Smooth muscle cell (in vitro differentiated cells): ENCODE measurements around the gene HSPA12A. TPM values are rescaled to one million over a fixed set of nuclear protein-coding genes. Genes with fewer than 3 reads are reported as not detected.

Experiments
- DNase-seq: peaks from one replicate; lab custom pipeline; 2025; ENCODE audit not compliant: unreplicated experiment; lab: John Stamatoyannopoulos, UW
- H2AFZ ChIP-seq: fragments of 200-600 bp; sonication (generic); 2 replicates; pipeline ENCODE4 v1.6.0; 2016; ENCODE audit warnings: antibody characterized with exemption, low read depth, mild to moderate bottlenecking
- H3F3A ChIP-seq: fragments of 200-600 bp; sonication (generic); 2 replicates; pipeline ENCODE4 v1.6.0; 2017; ENCODE audit warnings: antibody characterized with exemption, low read depth
- H3K27ac ChIP-seq: fragments of 200-600 bp; sonication (generic); 2 replicates; pipeline ENCODE4 v1.5.1; 2016; ENCODE audit warnings: low read depth, mild to moderate bottlenecking
- H3K27me3 ChIP-seq: fragments of 200-600 bp; sonication (generic); 2 replicates; pipeline ENCODE4 v1.6.1; 2016; ENCODE audit warnings: low read depth, mild to moderate bottlenecking
- H3K36me3 ChIP-seq: fragments of 200-600 bp; sonication (generic); 2 replicates; pipeline ENCODE4 v1.5.1; 2016; ENCODE audit warnings: low read depth
- H3K4me1 ChIP-seq: fragments of 200-600 bp; sonication (generic); 2 replicates; pipeline ENCODE4 v1.5.1; 2016; ENCODE audit warnings: low read depth
- H3K4me2 ChIP-seq: fragments of 200-600 bp; sonication (generic); 2 replicates; pipeline ENCODE4 v1.6.0; 2016; ENCODE audit warnings: mild to moderate bottlenecking
- H3K4me3 ChIP-seq: fragments of 200-600 bp; sonication (generic); 2 replicates; pipeline ENCODE4 v1.5.1; 2016; ENCODE audit warnings: mild to moderate bottlenecking
- H3K79me2 ChIP-seq: fragments of 200-600 bp; sonication (generic); 2 replicates; pipeline ENCODE4 v1.6.0; 2016; ENCODE audit warnings: low read depth, mild to moderate bottlenecking
- H3K9ac ChIP-seq: fragments of 200-600 bp; sonication (generic); 2 replicates; pipeline ENCODE4 v1.6.0; 2016; ENCODE audit warnings: low read depth
- H3K9me3 ChIP-seq: fragments of 200-600 bp; sonication (generic); replicated peaks from 2 replicates; pipeline ENCODE4 v1.5.1; 2016; ENCODE audit warnings: low read depth
- H4K20me1 ChIP-seq: fragments of 200-600 bp; sonication (generic); 2 replicates; pipeline ENCODE4 v1.6.0; 2016; ENCODE audit warnings: low read depth
- WGBS: methylation state at CpG from one replicate; pipeline ENCODE4 v1.1.7; 2016; ENCODE audit warnings: low lambda C conversion rate; 5-methylcytosine and 5-hydroxymethylcytosine counted together
- polyA plus RNA-seq: library from polyadenylated mRNA; unstranded; fragments of >200 nt; fragmentation: Nextera tagmentation; extraction: Ambion mirVana; gene quantifications from 2 replicates; pipeline ENCODE4 v1.2.1, GENCODE V29; 2016
- total RNA-seq: library from RNA; depleted of rRNA; stranded (reverse); fragments of >200 nt; gene quantifications from 2 replicates; pipeline ENCODE4 v1.2.3, GENCODE V29; 2014
- TF ChIP-seq, protein P1 (sequence below): fragments of 200-600 bp; sonication (generic); IDR thresholded peaks from 2 replicates; pipeline ENCODE4 v1.5.1; 2017; ENCODE audit warnings: borderline replicate concordance, mild to moderate bottlenecking, antibody characterized with exemption; ENCODE audit not compliant: insufficient read depth, poor library complexity, severe bottlenecking

HSPA12A gene
- total and polyA plus RNA-seq, 2 experiments from 2014 or later, result 5.3 to 6.4 TPM

DNA sequence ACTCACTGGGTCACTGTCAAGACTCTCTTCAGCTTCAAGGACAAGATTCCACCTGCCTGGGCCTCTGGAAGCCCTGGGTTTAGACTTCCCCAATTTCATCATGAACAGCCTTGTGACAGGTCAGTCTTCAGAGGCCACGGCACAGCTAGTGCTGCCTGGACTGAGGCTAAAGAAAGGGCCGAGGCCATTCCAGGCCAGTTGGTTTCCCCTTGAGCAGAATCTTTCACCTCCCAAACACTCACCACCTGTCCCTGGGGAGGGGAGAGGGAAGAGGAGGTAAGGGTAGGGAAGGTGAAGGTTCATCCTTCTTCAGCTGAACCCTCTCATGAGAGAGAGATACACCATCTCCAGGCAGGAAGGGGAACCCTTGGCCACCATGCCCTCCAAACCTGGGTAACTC is 24.3 kb downstream of the HSPA12A start:
- Histone ChIP-seq H3K27me3 (no peaks in the 10 kb centered on the region), H3K79me2 (no peaks in the 10 kb centered on the region), H3K27ac (no peak overlapping the region), H2AFZ (no peak overlapping the region), H3K4me1 (peaks cover 22% of the 10 kb centered on the region), H3K36me3 (no peaks in the 10 kb centered on the region), H4K20me1 (peaks cover 16% of the 10 kb centered on the region), H3K9me3 (no peaks in the 10 kb centered on the region), H3F3A (no peaks in the 10 kb centered on the region), H3K4me2 (no peak overlapping the region), H3K9ac (no peak overlapping the region), H3K4me3 (no peak overlapping the region)
- WGBS, result 55% methylated on average over 2 of the region's 2 CpGs
- TF ChIP-seq, protein P1, sequence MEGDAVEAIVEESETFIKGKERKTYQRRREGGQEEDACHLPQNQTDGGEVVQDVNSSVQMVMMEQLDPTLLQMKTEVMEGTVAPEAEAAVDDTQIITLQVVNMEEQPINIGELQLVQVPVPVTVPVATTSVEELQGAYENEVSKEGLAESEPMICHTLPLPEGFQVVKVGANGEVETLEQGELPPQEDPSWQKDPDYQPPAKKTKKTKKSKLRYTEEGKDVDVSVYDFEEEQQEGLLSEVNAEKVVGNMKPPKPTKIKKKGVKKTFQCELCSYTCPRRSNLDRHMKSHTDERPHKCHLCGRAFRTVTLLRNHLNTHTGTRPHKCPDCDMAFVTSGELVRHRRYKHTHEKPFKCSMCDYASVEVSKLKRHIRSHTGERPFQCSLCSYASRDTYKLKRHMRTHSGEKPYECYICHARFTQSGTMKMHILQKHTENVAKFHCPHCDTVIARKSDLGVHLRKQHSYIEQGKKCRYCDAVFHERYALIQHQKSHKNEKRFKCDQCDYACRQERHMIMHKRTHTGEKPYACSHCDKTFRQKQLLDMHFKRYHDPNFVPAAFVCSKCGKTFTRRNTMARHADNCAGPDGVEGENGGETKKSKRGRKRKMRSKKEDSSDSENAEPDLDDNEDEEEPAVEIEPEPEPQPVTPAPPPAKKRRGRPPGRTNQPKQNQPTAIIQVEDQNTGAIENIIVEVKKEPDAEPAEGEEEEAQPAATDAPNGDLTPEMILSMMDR, result no peak
- DNase-seq, result no peak

DNA sequence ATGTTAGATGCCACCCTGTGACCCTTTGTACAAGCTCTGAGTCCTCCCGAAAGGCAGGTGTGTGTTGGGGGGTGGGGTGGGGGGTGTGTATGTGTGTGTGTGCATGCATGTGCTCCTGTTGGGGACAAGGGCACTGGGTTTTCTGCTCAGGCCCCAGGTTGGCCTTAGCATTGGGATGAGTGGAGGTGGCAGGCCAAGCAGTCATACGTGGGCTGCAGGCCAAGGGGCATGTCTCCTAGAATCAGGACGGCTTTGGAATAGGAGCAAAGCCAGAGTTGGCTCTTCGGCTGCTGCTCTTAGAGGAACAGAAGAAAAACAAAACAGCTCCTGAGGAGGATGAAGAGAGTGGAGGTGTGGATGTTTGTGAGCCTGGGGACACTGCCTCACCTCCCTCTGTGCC is 26.0 kb downstream of the HSPA12A start:
- Histone ChIP-seq H3K4me1 (peaks cover 11% of the 10 kb centered on the region), H3F3A (no peaks in the 10 kb centered on the region), H3K4me3 (no peak overlapping the region), H3K27ac (no peak overlapping the region), H3K9ac (no peak overlapping the region), H3K36me3 (no peaks in the 10 kb centered on the region), H3K9me3 (no peaks in the 10 kb centered on the region), H3K79me2 (no peaks in the 10 kb centered on the region), H3K27me3 (no peaks in the 10 kb centered on the region), H4K20me1 (peaks cover 16% of the 10 kb centered on the region), H3K4me2 (no peak overlapping the region), H2AFZ (no peak overlapping the region)
- DNase-seq, result no peak
- WGBS, result 81% methylated on average over 4 of the region's 4 CpGs
- TF ChIP-seq, protein P1, result no peak

DNA sequence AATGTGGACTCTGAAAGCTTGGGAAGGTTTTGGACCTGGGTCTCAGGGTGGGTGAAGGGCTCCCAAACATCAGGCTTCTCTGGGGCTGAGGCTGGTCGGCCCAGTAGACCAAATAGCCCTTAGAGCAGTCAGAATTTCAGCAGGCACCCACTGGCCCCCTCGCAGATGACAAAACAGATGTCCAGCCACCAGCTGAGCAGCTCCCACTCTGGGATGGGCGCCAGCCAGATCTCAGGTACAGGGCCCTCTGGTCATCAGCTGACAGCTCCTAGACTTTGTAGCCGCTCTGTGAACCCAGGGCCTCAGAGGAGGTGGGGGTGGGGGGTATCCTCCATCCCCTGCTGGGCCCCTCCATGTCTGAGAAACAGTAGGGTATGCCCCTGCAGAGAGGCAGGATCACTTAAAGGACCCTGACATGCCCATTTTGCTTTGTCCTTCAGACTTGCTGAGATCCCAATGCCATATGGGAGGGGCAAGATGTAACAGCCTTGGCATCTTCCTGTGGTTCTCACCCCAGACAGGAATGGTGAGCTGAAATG is 26.5 kb downstream of the HSPA12A start:
- Histone ChIP-seq H3K27ac (no peak overlapping the region), H3K4me2 (no peak overlapping the region), H3K27me3 (no peaks in the 10 kb centered on the region), H3K36me3 (no peaks in the 10 kb centered on the region), H4K20me1 (peaks cover 21% of the 10 kb centered on the region), H2AFZ (no peak overlapping the region), H3K9ac (no peak overlapping the region), H3K4me3 (no peak overlapping the region), H3K79me2 (no peaks in the 10 kb centered on the region), H3K4me1 (peaks cover 7% of the 10 kb centered on the region), H3K9me3 (no peaks in the 10 kb centered on the region), H3F3A (no peaks in the 10 kb centered on the region)
- 94% methylated on average over 4 of the region's 4 CpGs for WGBS
- TF ChIP-seq, protein P1, result no peak
- no peak for DNase-seq

DNA sequence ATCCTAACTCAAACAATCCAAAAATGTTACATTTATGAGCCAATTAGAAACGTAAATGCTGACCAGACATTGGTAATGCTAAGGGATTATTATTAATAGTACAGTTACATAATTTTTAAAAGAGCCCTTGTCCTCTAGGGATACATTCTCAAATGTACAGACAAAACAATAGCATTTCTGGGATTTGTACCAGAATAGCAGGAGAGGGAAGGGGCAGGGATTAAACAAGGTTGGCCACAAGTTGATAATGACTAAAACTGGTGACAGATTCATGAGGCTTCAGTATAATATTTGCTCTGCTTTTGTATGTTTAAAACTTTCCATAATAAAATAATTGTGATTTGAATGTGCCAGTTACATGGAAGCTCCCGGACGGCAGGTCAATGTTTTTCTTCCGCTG is 27.0 kb downstream of the HSPA12A start:
- peaks cover 27% of the 10 kb centered on the region for H4K20me1 ChIP-seq
- H3K4me1 ChIP-seq, result peaks cover 1% of the 10 kb centered on the region
- no peaks in the 10 kb centered on the region for H3K27me3 ChIP-seq
- H3K4me2 ChIP-seq, result no peak overlapping the region
- no peak overlapping the region for H2AFZ ChIP-seq
- no peak for DNase-seq
- no peaks in the 10 kb centered on the region for H3F3A ChIP-seq
- WGBS, result 84% methylated on average over 4 of the region's 4 CpGs
- no peak overlapping the region for H3K9ac ChIP-seq
- no peak overlapping the region for H3K4me3 ChIP-seq
- no peaks in the 10 kb centered on the region for H3K9me3 ChIP-seq
- H3K27ac ChIP-seq, result no peak overlapping the region
- no peaks in the 10 kb centered on the region for H3K36me3 ChIP-seq
- TF ChIP-seq, protein P1, result no peak
- no peaks in the 10 kb centered on the region for H3K79me2 ChIP-seq
